GM12801 (cell line): ENCODE data around the gene OR5P2.

ENCODE experiments used
- TF ChIP-seq, protein P1 (sequence below): IDR thresholded peaks from one replicate; pipeline ENCODE4 v1.5.1; 2011; ENCODE audit warnings: control low read depth; ENCODE audit not compliant: insufficient read length; ENCODE audit errors: extremely low read depth

OR5P2 gene

DNA sequence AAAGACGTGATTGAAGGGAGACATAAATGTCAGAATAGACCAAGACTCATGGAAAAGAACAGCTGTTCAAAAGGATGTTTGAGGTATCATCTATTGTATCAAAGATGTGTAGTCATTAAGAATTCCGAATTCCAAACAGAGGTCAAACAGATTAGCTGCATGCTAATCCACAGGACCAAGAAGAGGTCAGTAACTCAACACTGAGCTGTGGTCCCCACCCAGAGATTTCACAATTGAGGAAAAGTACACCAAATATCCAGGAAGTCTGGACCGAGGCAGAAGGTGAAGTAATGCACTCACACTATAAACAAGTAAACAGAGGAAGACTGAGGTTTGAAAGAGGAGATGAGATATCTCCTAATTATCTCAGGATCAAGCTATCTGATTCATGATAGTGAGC is 29.6 kb upstream of the OR5P2 start:
- TF ChIP-seq, protein P1, sequence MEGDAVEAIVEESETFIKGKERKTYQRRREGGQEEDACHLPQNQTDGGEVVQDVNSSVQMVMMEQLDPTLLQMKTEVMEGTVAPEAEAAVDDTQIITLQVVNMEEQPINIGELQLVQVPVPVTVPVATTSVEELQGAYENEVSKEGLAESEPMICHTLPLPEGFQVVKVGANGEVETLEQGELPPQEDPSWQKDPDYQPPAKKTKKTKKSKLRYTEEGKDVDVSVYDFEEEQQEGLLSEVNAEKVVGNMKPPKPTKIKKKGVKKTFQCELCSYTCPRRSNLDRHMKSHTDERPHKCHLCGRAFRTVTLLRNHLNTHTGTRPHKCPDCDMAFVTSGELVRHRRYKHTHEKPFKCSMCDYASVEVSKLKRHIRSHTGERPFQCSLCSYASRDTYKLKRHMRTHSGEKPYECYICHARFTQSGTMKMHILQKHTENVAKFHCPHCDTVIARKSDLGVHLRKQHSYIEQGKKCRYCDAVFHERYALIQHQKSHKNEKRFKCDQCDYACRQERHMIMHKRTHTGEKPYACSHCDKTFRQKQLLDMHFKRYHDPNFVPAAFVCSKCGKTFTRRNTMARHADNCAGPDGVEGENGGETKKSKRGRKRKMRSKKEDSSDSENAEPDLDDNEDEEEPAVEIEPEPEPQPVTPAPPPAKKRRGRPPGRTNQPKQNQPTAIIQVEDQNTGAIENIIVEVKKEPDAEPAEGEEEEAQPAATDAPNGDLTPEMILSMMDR, result no peak

DNA sequence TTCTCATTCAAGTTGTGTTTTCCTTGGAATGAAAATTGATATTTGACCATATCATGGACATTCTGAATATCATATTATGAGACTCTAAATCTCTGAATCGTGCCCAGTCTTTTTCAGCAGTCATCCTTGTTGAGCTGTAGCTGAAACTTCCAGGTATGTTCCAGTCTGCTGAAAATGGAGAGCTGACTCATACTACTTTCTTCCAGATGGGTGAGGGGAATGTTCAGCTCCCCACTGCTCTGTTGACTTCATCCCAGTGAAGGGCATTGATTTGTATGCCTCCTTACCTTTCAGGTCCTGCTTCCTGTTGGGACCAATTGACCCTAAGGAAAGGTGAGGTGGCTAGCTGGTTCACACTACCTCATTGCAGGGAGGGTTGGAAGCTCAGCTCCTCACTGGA is 3.5 kb downstream of the OR5P2 start:
- TF ChIP-seq, protein P1, result no peak

DNA sequence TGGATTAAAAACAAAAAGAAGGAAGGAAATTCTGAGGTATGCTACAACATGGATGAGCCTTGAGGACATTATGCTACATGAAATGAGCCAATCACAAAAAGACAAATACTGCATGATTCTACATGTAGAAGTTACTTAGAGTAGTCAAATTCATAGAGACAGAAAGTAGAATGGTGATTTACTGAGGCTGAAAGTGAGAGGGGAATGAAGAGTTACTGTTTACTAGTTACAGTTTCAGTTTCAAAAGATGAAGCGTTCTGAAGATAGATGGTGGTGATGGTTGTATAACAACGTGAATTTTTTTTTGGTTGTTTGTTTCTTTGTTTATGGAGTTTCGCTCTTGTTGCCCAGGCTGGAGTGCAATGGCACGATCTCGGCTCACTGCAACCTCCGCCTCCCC is 9.5 kb downstream of the OR5P2 start:
- TF ChIP-seq, protein P1, result no peak

DNA sequence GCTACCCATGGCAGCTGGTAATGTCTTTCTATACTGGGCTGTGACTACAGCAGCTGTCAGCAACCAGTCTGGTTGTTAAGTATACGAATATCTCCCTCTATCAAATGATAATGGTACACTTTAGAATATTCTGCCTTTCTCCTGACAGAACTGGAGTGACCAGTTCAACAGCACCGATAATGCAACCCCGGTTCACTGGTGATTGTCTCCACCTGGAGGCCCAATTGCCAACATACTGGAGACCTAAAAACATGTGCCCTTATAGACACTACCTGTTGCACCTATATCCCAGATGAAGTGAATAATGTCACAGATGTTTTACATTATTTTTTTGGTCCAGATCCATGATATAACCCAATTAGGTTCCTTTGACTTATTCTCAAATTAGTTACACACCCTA is 21.1 kb downstream of the OR5P2 start:
- TF ChIP-seq, protein P1, result no peak

DNA sequence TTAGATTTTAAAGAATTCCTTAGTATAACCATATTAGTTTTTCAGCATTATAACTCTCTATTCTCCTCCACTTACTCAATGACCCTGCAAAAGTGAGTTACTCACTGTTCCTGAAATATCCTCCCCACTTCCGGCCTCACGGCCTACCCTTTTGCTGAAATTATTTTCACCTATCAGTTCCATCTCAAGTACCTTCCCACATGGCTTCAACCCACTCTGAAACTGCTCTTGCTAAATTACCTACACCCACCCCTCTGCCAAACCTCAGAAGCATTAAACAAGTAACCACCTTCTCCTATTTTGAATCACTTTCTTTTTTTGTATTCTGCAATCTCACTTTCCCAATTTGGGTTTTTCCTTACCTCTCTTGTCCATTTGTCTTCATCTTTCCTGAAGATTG is 37.7 kb downstream of the OR5P2 start:
- TF ChIP-seq, protein P1, result no peak

DNA sequence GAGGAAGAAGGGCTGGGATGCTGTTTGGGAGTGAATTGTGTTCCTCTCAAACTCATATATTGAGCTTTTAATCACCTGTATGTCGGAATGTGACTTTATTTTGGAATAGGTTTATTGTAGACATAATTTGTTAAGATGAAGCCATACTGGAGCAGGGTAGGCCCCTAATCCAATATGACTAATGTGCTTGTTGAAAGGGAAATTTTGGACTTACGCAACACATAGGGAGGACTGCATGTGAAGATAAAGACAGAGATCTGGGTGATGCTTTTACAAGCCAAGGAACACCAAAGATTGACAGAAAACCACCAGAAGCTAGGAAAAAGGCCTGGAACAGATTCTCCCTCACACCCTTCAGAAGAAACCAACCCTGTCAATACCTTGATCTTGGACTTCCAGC is 47.3 kb downstream of the OR5P2 start:
- TF ChIP-seq, protein P1, result no peak
